Measurements from ENCODE around the gene PPP6R3. TPM values are rescaled to one million over a fixed set of nuclear protein-coding genes. Genes with fewer than 3 reads are reported as not detected.

PPP6R3 gene
- total RNA-seq, 2 donors from 2014 or later = 84.2 to 92.9 TPM

DNA sequence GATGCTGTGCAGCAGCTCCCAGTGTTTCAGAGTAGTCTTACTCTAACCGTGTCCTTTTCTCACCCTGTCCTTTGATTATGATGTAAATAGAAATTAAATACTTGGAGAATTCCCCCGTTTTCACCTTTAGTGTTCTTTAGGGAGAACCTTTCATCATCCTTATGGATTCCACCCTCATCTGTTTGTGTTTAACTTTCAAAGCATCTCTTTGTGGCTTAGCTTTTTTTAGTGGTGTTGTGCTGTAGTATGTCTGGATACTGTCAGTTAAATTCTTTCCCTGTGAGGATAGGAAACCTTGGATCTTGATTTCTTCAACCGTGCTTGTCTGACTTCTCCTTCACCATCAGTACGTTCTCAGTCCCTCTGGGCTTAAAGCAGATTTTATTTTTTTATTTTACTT, 48.5 kb downstream of the PPP6R3 start:
- DNase-seq (ENCODE audit: low spot score) = no peak
- intact Hi-C loops (cut with DNase I) = no loop called here

DNA sequence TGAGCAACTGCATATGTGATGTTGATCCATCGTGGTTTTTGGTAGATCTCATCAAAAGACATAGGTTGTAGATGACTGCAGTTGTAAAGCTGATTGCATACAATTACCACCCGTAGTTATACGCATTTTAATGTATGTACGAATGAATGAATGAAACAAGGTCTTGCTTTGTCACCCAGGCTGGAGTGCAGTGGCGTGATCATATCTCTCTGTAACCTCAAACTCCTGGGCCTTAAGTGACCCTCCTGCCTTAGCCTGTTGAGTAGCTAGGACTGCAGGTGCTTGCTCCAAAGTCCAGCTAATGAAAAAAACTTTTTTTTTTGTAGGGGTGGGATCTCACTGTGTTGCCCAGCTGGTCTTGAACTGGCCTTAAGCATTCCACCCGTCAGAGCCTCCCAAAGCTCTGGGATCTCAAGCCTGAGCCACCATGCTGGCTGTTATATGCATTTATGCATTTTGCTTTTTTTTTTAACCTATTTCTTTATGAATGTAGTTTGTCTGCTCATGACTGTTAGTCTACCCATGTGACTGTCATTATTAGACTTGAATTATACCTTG, 53.5 kb downstream of the PPP6R3 start:
- no peak for DNase-seq (ENCODE audit: low spot score)
- intact Hi-C loops (cut with DNase I) = no loop called here

DNA sequence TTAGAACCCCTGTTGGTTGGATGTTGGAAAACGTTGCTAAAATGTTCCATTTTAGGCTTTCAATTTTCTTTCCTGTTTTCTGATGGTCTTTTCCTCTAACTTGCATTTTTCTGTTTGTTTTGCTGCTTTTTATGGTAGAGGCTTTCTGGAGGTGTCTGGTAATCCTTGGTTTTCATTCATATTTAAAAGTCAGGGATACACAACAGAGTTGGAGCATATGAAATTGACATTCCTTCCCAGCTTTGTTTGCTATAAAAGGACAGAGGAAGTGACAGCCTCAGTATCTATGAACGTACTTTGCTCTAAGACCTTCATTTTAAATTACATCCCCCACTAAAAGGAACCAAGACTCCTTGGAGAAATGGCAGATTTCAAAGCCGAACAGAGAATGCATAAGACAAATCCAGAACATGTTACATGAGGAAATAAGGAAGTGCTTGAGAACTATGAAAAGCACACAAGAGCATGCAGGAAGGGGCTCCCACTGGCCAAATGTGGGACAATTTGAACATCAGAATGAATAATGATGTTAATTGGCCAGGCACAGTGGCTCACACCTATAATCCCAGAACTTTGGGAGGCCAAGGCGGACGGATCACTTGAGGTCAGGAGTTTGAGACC, 56.7 kb downstream of the PPP6R3 start:
- intact Hi-C loops (cut with DNase I) = no loop called here
- DNase-seq (ENCODE audit: low spot score) = no peak

DNA sequence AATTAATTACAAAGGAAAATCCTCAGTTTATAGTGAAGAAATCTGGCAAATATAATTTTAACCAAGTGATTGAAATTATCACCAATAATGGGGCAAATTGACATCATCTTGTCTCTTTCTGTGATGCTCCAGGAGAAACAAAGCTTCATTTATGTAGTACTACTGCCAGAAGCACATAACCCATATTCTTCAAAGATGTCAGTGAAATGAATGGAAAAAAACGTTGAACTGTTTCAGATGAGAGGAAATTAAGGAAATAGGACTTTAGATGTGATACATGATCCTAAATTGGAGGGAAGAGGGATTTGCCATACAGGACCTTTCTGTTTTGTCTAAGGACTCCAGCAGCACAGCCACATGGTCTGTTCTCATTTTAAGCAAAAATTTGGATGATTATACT, 57.6 kb downstream of the PPP6R3 start:
- intact Hi-C loops (cut with DNase I) = no loop called here
- DNase-seq (ENCODE audit: low spot score) = no peak

DNA sequence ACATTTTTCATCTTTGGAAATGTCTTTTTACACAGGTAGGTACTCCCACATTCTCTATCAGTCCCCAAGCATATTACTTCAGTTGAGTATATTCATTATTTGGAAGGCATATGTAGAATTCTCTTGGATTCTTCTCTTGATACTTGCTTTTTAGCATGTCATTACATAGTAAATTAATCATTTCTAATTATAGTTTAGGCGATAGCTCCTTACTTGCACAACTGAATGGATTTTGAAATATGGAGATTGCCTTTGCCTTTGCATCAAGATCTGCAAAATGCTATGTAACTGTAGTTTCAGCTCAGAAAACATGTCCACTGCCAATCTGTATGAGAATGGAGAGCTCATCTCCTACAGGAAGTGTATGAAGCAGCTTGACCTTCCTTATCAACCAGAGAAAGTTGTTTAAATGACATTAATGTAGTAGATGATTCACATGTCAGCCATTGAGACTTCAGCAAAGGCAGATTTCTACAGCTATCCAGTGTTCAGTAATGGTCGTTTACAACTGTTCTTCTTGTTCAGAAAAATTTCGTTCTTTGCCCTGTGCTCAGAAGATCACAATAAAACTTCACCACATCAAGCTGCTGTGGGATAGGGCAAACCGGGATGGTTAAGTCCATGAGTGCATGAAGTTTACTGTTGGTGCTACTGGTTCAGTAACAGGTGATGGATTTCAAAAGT, 61.6 kb downstream of the PPP6R3 start:
- no peak for DNase-seq (ENCODE audit: low spot score)
- intact Hi-C loops (cut with DNase I) = no loop called here

DNA sequence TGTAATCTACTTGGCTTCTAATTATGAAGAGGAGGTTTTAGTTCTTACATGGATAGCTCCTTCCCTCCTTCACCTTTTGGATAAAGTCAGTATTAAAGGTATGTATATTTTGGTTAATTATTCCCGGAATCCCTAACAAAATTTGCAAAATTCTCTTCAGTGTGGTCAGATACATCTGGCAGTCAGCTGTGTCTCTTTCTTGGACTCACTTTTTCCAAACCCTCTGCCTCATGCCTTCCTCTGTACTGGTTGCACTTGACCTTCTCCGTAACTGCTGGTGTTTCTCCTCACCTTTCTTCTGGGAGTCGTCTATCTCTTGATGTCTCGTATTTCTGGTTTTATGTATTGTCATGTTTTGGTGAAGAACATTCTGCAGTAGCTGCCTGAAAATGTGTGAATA, 62.5 kb downstream of the PPP6R3 start:
- no peak for DNase-seq (ENCODE audit: low spot score)
- intact Hi-C loops (cut with DNase I) = no loop called here

DNA sequence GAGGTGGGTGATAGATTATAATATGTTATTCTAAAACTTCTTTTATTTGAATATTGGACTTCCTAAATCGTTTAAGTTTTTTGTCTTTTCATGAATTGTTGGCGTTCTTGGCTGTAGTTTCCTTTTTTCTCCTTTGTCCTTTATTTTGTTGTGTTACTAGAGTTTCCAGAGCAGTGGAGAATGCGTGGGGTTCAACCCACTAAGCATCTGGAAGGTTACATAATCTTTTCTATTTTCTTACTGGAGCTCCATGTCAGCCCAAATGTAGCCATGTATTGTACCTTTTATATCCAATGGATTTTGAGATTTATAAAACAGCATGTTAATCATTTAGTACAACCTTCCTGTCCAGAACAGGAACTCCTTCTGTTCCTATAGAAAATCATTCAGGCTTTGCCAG, 63.2 kb downstream of the PPP6R3 start:
- intact Hi-C loops (cut with DNase I) = no loop called here
- DNase-seq (ENCODE audit: low spot score) = no peak

DNA sequence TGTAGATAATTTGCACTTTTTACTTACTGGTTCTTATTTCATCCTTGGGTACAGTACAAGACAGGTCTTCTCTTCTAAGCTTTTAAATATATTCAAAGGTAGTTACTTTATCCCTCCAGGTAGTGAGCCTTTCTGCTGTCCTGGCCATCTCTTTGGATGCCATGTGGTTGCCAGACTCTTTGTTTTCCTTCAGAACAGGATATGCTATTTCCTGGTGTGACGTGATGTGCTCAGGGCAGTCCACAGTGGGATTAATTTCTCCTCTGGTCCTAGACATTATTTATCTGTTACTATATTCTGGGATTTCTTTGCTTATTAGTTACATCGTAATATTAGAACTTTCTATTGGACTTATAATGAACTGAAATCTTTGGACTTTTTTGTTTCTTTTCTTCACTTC, 63.7 kb downstream of the PPP6R3 start:
- intact Hi-C loops (cut with DNase I) = no loop called here

DNA sequence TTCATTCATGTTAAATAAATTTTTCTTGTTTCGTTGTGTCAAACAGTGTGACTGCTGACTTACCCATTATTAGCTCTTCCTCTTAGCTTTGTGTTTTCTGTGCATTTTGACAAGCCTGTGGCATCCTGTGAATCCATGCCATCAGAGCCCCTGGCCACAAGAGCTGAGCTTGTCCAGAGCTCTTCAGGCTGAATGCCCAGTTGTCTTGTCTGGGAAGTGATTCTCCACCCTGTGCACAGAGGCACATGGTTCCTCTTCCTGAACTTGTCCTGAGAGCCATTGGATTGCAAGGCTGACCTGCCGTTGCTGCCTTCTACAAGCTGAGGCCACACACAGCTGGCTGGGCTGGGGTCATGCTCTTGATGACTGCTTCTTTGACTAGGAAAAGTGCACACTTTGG, 64.1 kb downstream of the PPP6R3 start:
- intact Hi-C loops (cut with DNase I) = no loop called here
- DNase-seq (ENCODE audit: low spot score) = no peak

More for the DNA sequence above, 63.7 kb downstream of the PPP6R3 start:
- DNase-seq (ENCODE audit: low spot score) = no peak

DNA sequence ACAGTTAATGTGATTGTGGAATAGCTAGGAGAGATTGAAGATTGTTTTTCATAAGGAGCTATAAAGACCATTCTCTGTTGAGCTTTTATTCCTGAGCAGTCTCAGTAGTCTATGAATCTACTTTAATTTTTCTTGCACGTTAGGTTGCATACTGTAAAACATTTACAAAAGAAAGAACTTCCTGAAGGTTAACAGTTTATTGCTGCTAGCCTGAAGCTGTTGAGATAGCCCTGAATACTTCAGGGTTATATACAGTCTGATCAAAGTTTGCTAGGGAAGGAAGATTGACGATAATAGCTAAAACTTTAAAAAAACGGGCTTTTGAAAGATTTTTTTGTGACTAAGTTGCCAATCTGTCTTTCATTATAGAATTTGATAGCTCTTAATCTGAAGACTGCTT, 64.8 kb downstream of the PPP6R3 start:
- no peak for DNase-seq (ENCODE audit: low spot score)
- intact Hi-C loops (cut with DNase I) = no loop called here

DNA sequence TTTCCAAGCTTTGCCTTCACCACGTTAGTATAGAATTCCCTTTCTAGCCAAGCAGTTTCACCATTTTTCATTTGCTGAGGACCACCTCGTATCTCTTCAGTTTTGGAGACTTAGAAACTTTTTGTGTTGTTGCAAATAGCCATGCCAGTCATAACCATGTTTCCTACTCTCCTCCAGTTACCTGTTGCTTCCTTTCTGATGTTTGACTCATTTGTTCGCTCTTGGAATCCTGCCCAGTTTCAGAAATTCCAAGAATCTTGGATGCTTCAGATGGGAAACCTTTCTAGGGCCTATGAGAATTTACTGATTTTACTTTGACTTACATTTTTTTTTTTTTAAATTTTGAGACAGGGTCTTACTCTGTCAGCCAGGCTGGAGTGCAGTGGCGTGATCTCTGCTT, 65.4 kb downstream of the PPP6R3 start:
- intact Hi-C loops (cut with DNase I) = no loop called here
- no peak for DNase-seq (ENCODE audit: low spot score)

DNA sequence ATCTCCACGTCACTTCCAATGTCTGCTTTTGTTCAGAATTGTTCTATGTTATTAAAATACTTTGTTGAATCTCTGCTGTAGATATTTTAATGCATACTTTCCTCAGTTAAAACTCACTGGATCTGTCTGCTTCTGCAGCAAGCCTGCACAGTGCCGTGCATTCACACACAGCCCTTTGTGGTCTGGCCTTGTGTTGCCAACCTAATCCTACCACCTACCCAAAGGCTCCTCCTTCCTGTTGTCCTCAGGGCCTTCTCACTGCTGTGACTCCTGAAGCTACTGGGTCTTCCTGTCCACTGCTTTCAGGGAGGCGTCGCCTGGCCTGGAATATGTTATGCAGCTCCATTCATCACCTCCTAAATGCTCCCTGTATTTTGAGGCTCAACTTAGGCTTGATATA, 67.0 kb downstream of the PPP6R3 start:
- intact Hi-C loops (cut with DNase I) = no loop called here

DNA sequence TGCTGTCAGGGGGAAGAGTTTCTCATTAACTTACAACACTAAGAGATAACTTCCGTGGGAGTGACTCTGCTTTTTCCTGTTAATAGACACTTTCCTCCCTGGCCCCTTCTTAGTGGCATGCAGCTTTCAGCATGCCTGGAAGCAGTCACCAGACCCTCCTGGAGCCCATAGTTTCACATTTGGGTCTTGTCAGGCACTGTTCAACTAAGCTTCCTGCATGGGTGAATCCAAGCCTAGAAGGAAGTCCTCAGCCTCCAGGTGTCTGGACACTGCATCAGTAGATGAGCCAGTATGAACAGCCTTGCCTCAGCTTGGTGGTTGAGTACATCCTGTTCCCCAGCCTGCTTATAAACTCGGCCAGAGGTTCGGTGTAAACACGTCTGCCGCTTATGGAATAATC, 68.1 kb downstream of the PPP6R3 start:
- intact Hi-C loops (cut with DNase I) = no loop called here
- no peak for DNase-seq (ENCODE audit: low spot score)

More for the DNA sequence above, 67.0 kb downstream of the PPP6R3 start:
- no peak for DNase-seq (ENCODE audit: low spot score)

DNA sequence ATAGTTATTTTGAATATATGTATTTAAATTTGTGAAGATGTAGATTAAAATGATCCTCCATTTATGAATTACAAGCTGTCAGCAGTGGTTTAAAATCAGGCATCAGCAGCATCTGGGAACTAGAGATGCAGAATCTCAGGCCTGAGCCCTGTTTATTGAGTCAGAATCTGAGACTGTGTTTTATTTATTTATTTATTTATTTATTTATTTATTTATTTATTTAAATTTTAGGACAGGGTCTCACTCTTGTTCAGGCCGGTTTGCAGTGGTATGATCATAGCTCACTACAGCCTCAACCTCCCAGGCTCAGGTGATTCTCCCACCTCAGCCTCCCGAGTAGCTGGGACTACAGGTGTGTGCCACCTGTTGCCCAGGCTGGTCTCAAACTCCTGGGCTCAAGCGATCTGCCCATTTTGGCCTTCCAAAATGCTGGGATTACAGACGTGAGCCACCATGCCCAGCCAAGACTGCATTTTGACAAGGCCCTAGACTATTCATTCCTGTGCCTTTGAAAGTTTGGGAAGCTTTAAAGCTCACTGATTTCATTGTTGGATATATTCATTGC, 70.7 kb downstream of the PPP6R3 start:
- intact Hi-C loops (cut with DNase I) = no loop called here
- no peak for DNase-seq (ENCODE audit: low spot score)

DNA sequence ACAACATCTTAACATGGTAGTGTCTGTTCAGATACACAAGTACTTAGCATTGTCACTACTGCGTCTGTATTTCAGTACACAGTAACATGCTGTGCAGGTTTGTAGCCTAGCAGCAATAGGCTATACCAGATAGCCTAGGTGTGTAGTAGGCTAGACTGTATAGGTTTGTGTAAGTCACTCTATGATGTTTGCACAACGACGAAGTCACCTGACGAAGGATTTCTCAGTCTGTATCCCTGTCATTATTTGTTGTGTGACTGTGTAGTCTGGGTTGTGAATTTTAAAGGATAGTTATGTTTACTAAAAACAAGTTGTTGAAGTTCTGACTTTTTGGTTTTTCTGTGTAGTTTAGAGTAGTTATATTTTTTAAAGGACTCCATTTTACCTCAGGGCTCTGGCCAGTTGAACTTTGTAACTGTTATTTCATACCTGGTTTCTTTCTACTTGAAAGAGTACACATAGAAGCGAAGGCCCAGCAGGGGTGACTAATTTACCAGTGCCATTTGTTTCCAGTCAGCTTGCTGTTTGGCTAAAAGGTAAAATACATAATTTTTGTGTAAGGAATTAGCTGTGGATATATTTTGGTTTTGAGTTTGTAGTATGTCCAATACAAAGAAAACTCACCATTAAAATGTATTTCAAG, 72.3 kb downstream of the PPP6R3 start:
- no peak for DNase-seq (ENCODE audit: low spot score)
- intact Hi-C loops (cut with DNase I) = no loop called here

DNA sequence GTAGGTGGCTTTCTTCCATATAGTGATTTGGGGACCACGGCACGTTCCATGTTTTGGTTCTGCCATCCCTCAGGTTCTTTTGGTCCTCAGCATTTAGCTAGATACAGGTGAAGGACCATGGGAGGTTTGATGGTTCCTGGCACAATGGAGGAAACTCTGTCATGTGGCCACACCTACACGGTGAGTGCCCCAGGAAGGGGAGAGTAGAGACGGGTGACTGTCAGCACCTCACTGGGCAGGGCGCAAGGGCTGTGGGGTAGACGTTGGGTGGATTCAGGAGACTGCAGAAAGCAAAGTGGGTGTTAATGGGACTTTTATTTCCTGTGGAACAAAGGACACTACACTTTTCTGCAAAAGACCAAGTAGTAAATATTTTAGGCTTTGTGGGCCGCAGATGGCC, 73.4 kb downstream of the PPP6R3 start:
- intact Hi-C loops (cut with DNase I) = no loop called here
- DNase-seq (ENCODE audit: low spot score) = no peak

DNA sequence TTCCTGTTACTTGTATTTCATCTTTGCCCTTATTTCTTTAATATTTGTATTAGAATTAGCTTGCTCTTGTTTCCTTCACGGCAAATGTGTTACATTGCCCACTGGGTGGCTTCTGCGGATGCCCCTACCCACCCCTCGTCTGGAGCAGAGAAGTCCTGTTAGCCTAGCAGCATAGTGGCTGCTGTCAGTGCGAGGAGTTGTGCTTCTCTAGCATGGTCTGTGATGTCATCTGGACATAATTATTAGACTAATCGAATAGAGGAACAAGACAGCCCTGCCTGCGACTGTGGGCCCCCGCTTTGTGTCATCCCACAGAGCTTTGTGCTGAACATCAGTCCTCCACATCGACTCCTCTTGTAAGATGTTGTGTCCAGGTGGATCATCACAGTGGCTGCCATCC, 74.5 kb downstream of the PPP6R3 start:
- intact Hi-C loops (cut with DNase I) = no loop called here
- DNase-seq (ENCODE audit: low spot score) = no peak

DNA sequence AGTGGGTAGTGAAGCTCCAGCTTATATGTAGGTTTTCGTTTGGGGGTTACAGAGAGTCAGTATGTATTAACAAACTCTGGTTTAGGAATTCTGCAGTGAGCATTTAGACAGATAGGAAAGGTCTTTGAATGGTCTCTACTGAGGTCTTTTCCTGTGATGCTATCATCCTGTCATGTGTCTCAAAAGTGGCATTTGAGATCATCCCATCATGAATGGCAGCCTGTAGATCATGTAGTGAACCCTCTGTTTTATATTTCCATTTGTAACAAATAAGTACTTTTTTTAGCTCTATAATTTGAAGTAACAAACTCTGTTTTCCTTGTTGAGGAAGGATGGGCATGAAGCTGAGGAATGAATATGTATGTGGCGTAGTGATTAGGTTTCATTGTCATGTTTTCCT, 76.2 kb downstream of the PPP6R3 start:
- intact Hi-C loops (cut with DNase I) = no loop called here

DNA sequence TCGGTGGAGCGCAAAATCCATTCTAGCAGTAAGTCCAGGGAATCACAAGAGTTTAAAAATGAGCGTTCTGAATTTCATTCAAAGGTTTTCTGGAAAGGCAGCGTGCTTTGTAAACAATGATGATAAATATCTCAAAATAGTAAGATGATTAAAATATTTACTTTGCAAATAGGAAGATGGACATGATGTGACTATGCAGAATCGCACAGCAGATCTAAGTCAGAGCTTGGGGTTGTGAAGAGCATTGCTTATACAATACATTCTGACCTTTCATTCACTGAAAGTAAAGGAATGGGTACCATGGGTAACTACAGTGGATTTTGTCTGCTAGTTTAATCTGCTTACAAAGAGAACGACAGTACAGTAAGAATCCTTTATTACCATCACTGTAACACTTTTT, 77.5 kb downstream of the PPP6R3 start:
- no peak for DNase-seq (ENCODE audit: low spot score)
- intact Hi-C loops (cut with DNase I) = no loop called here

More for the DNA sequence above, 76.2 kb downstream of the PPP6R3 start:
- DNase-seq (ENCODE audit: low spot score) = no peak

DNA sequence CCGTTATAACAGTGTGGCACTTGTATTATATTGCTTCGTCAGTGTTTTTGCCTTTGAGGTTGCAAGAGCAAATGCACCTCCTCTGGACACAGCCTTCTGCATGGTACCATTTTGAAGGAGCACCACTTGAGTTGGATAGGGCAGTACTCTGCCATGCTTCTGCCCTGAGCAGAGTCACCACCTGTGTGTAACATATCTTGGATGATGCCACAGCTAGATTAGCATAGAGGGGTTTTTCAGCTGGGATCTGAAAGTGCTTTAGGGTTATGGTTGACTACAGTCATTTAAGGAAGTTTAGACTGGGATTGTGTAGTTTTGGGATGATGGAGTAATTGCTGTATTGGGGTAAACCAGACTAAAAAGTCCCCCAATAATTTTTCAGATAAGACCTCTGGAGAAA, 78.8 kb downstream of the PPP6R3 start:
- intact Hi-C loops (cut with DNase I) = no loop called here

More for the DNA sequence above, 78.8 kb downstream of the PPP6R3 start:
- DNase-seq (ENCODE audit: low spot score) = no peak
